Loucy (cell line): ENCODE measurements around the gene ZNF689.

Source experiments
- H2AFZ ChIP-seq: fragments of 200-600 bp; sonication (generic); 2 replicates; pipeline ENCODE4 v1.6.0; 2016; ENCODE audit warnings: antibody characterized with exemption, mild to moderate bottlenecking, low read length, moderate library complexity
- H3F3A ChIP-seq: fragments of 200-600 bp; 2 replicates; pipeline ENCODE4 v1.6.0; 2016; ENCODE audit warnings: antibody characterized with exemption, low read depth, mild to moderate bottlenecking
- H3K27me3 ChIP-seq: fragments of 200-600 bp; sonication (generic); 2 replicates; pipeline ENCODE4 v1.6.1; 2014; ENCODE audit warnings: low read length, mild to moderate bottlenecking; ENCODE audit not compliant: insufficient read depth, poor library complexity, severe bottlenecking
- H3K36me3 ChIP-seq: fragments of 200-600 bp; sonication (generic); 2 replicates; pipeline ENCODE4 v1.6.1; 2016; ENCODE audit warnings: low read length; ENCODE audit not compliant: insufficient read depth
- H3K4me1 ChIP-seq: fragments of 200-600 bp; sonication (generic); 2 replicates; pipeline ENCODE4 v1.5.1; 2014; ENCODE audit warnings: low read length, mild to moderate bottlenecking; ENCODE audit not compliant: insufficient read depth, poor library complexity, severe bottlenecking
- H3K4me2 ChIP-seq: fragments of 200-600 bp; sonication (generic); 2 replicates; pipeline ENCODE4 v1.6.0; 2014; ENCODE audit warnings: antibody characterized with exemption, low read length, low read depth, mild to moderate bottlenecking; ENCODE audit not compliant: poor library complexity, severe bottlenecking
- H3K4me3 ChIP-seq: fragments of 200-600 bp; sonication (generic); 2 replicates; pipeline ENCODE4 v1.5.1; 2014; ENCODE audit warnings: low read length, mild to moderate bottlenecking, mixed read lengths; ENCODE audit not compliant: poor library complexity, severe bottlenecking
- H3K79me2 ChIP-seq: fragments of 200-600 bp; sonication (generic); 2 replicates; pipeline ENCODE4 v1.6.1; 2014; ENCODE audit warnings: low read length; ENCODE audit not compliant: insufficient read depth
- H3K9ac ChIP-seq: fragments of 200-600 bp; sonication (generic); 2 replicates; pipeline ENCODE4 v1.6.0; 2014; ENCODE audit warnings: mild to moderate bottlenecking, low read depth, low read length, moderate library complexity; ENCODE audit not compliant: poor library complexity, severe bottlenecking
- H3K9me2 ChIP-seq: fragments of 200-600 bp; sonication (generic); replicated peaks from 2 replicates; pipeline ENCODE4 v1.6.1; 2016; ENCODE audit warnings: low read depth, low read length, mixed read lengths
- H3K9me3 ChIP-seq: fragments of 200-600 bp; sonication (generic); 2 replicates; pipeline ENCODE4 v1.6.1; 2014; ENCODE audit warnings: mild to moderate bottlenecking, antibody characterized with exemption, low read length, low read depth; ENCODE audit not compliant: insufficient read depth
- H4K20me1 ChIP-seq: fragments of 200-600 bp; sonication (generic); 2 replicates; pipeline ENCODE4 v1.6.0; 2014; ENCODE audit warnings: antibody characterized with exemption, low read length, mild to moderate bottlenecking; ENCODE audit not compliant: insufficient read depth, poor library complexity, severe bottlenecking
- EZH2phosphoT487 ChIP-seq: fragments of 200-600 bp; IDR thresholded peaks from 2 replicates; pipeline ENCODE4 v1.6.1; 2018; ENCODE audit warnings: antibody characterized with exemption, mild to moderate bottlenecking, moderate library complexity, borderline replicate concordance
- TF ChIP-seq, protein P1 (sequence below): fragments of 200-600 bp; sonication (generic); conservative IDR thresholded peaks from 2 replicates; pipeline ENCODE4 v1.5.1; 2014; ENCODE audit warnings: mild to moderate bottlenecking, antibody characterized with exemption, low read length

Gene ZNF689

DNA sequence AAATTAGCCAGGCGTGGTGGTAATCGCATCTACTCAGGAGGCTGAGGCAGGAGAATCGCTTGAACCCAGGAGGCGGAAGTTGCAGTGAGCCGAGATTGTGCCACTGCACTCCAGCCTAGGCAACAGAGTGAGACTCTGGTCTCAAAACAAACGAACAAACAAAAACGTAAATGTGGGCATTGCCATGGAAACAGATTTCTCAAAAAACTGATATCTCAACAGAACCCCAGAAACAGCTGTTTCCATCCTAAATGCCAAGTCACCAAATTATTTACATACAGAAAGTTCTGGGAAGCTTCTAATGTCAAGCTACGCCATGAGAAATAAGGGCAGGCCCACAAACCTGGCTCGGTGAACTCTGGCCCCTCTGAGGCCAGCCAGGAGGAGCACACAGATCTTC is 16.0 kb upstream of the ZNF689 start:
- no peaks in the 10 kb centered on the region for H3K27me3 ChIP-seq
- H4K20me1 ChIP-seq = no peaks in the 10 kb centered on the region
- no peak overlapping the region for H3K4me2 ChIP-seq
- H2AFZ ChIP-seq = no peak overlapping the region
- H3K9ac ChIP-seq = no peak overlapping the region
- H3K9me2 ChIP-seq = no peaks in the 10 kb centered on the region
- no peaks in the 10 kb centered on the region for H3F3A ChIP-seq
- H3K4me3 ChIP-seq = no peak overlapping the region
- no peaks in the 10 kb centered on the region for H3K4me1 ChIP-seq
- no peaks in the 10 kb centered on the region for H3K79me2 ChIP-seq
- TF ChIP-seq, protein P1, sequence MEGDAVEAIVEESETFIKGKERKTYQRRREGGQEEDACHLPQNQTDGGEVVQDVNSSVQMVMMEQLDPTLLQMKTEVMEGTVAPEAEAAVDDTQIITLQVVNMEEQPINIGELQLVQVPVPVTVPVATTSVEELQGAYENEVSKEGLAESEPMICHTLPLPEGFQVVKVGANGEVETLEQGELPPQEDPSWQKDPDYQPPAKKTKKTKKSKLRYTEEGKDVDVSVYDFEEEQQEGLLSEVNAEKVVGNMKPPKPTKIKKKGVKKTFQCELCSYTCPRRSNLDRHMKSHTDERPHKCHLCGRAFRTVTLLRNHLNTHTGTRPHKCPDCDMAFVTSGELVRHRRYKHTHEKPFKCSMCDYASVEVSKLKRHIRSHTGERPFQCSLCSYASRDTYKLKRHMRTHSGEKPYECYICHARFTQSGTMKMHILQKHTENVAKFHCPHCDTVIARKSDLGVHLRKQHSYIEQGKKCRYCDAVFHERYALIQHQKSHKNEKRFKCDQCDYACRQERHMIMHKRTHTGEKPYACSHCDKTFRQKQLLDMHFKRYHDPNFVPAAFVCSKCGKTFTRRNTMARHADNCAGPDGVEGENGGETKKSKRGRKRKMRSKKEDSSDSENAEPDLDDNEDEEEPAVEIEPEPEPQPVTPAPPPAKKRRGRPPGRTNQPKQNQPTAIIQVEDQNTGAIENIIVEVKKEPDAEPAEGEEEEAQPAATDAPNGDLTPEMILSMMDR = no peak
- no peak for TF ChIP-seq EZH2phosphoT487
- no peaks in the 10 kb centered on the region for H3K9me3 ChIP-seq
- H3K36me3 ChIP-seq = no peaks in the 10 kb centered on the region

DNA sequence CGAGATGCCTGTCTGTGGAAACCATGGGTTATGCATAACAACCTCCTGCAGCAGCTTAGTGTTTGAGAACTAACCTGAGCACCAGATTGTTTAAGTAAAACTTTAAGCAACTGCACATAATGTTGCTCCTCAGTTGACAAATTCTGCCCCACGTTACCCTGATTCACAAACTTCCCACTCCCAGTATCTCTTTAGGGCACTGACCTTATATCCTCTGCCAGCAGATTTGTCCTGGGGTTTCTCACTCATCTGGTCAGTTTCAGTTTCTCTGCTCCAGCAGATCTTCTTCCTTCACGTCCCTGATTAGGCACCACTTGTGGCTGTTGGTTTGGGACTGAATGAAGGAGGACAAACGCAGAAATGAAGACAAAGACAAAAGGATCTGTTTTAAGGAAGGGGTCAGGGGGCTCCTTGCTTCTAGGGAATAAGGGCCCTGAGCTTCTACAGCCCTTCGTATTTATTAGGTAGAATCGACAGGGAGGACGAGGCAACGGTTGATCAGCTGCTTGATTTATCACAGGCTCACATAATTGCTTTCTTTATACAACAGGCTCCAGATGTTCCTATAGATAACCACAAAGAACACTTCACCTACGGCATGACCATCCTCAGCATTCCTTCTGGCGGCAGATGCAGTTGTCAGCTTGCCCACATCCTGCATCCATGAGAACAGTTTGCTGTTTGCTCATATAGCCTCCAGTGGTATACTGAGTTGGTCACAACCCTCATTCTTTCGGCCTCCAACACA is 13.5 kb upstream of the ZNF689 start:
- no peak for TF ChIP-seq EZH2phosphoT487
- TF ChIP-seq, protein P1 = no peak
- H2AFZ ChIP-seq = no peak overlapping the region
- no peak overlapping the region for H3K4me3 ChIP-seq
- no peaks in the 10 kb centered on the region for H3K4me1 ChIP-seq
- no peaks in the 10 kb centered on the region for H3K9me2 ChIP-seq
- H3K9me3 ChIP-seq = no peaks in the 10 kb centered on the region
- no peaks in the 10 kb centered on the region for H3F3A ChIP-seq
- H3K27me3 ChIP-seq = no peaks in the 10 kb centered on the region
- no peak overlapping the region for H3K4me2 ChIP-seq
- H3K36me3 ChIP-seq = no peaks in the 10 kb centered on the region
- no peaks in the 10 kb centered on the region for H4K20me1 ChIP-seq
- H3K79me2 ChIP-seq = no peaks in the 10 kb centered on the region
- no peak overlapping the region for H3K9ac ChIP-seq

DNA sequence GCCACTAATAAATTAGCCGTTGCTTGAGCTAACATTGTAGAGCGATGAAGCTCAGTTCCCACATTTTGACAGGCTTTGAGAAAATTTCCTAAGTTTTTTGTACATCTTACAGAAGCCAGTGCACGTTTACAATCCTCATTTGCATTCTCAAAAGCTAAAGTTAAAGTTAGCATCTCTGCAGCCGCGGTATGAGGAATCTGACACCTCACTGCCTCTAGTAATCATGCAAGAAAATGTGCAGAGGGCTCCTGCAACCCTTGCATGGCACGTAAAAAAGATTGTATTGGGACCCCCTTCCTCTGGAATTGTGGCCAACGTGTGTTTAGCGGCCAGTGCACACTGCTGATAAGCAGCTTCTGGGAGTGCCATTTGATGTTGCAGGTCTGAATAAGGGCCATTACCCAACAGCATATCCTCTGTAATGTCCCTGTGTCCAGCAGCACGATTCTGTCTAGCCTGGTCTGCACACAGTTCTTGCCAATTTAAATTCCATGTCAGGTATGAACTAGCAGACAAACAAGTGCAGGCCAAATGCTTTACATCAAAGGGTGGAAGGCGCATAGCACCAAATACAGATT is 12.4 kb upstream of the ZNF689 start:
- no peak overlapping the region for H3K4me2 ChIP-seq
- H3K4me1 ChIP-seq = peaks cover 8% of the 10 kb centered on the region
- no peak overlapping the region for H2AFZ ChIP-seq
- no peaks in the 10 kb centered on the region for H3F3A ChIP-seq
- no peaks in the 10 kb centered on the region for H3K9me2 ChIP-seq
- H3K36me3 ChIP-seq = no peaks in the 10 kb centered on the region
- no peak overlapping the region for H3K9ac ChIP-seq
- no peaks in the 10 kb centered on the region for H3K79me2 ChIP-seq
- no peak for TF ChIP-seq EZH2phosphoT487
- TF ChIP-seq, protein P1 = no peak
- no peaks in the 10 kb centered on the region for H3K9me3 ChIP-seq
- no peak overlapping the region for H3K4me3 ChIP-seq
- no peaks in the 10 kb centered on the region for H4K20me1 ChIP-seq
- H3K27me3 ChIP-seq = no peaks in the 10 kb centered on the region
